Kidney tubule cell (primary cell): ENCODE results near the gene SCYGR3.

Experiments used
- DNase-seq: peaks from one replicate; pipeline ENCODE4 v3.0.0-alpha.2; 2018; ENCODE audit warnings: low spot score

SCYGR3 gene

DNA sequence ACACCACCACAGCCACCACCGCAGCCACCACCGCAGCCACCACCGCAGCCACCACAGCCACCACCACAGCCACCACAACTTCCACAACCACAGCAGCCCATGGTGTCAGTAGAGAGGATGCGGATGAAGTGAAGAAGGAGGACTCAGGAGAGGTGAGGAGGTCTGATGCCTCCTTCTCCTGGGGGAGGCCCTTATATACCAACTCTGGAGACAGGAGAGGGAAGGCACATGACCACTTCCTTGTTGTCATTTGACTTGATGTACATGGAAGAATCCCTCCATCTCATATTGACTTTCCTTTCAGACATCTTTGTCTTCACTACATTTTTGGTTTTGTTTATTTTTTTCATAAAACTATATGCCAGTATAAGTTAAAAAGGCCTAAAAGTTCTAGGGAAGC, at the start of gene SCYGR3:
Gene SCYGR3, minus strand, starts transcription at position 101 of the 400 bp plus-strand sequence. Its CDS starts 0 bp downstream, at position 101.
- DNase-seq: no peak

GRCh38 chr2:227661827-227662226, 47.2 kb upstream of the SCYGR3 start:
- no peak for DNase-seq

- no peak for DNase-seq
These were observed 46.5 kb upstream of the SCYGR3 start for GRCh38 chr2:227661025-227661649.

DNA sequence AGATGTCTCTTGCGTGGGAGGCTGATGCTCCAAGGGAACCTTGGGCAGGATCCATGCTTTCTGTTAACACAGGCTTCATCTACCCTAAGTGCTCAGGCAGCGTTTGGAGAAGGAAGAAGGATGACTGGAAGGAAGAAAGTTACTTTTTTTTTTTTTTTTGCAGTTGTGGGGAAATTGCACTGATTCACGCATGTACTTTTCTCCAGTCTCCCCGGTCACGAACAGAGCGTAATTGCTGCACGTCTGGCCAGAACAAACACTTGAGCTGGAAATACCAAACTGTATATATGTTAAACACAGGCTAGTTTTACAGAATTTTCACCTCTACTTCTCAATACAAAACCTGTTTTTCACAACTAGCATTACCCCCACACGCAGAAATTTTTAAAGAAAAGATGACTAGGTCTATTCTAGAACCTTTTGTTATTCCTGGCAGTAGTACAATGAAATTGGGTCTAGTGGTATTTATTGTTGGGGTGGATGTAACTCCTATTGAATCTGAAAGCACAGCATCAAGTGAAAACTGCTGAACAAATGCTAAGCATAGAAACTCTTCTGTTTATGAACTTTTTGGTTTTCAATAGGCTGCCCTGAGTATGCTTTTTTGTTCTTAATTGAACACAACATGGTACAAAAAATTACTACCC, 42.7 kb upstream of the SCYGR3 start:
- DNase-seq: no peak

- DNase-seq: peak; percentile 88
These were observed 40.8 kb upstream of the SCYGR3 start for GRCh38 chr2:227655454-227655853.

GRCh38 chr2:227654426-227654825, 39.8 kb upstream of the SCYGR3 start:
- no peak for DNase-seq

GRCh38 chr2:227653419-227653818, 38.8 kb upstream of the SCYGR3 start:
- DNase-seq: peak; percentile 3

- DNase-seq: no peak
These were observed 29.4 kb upstream of the SCYGR3 start for GRCh38 chr2:227643990-227644551.

- no peak for DNase-seq
These were observed 28.0 kb upstream of the SCYGR3 start for GRCh38 chr2:227642656-227643055.

- DNase-seq: no peak
These were observed 19.6 kb upstream of the SCYGR3 start for GRCh38 chr2:227634201-227634600.

- peak; percentile 28 for DNase-seq
These were observed 18.2 kb upstream of the SCYGR3 start for GRCh38 chr2:227632827-227633226.

- no peak for DNase-seq
These were observed 15.7 kb upstream of the SCYGR3 start for GRCh38 chr2:227630322-227630721.

GRCh38 chr2:227629435-227629834, 14.8 kb upstream of the SCYGR3 start:
- no peak for DNase-seq

DNA sequence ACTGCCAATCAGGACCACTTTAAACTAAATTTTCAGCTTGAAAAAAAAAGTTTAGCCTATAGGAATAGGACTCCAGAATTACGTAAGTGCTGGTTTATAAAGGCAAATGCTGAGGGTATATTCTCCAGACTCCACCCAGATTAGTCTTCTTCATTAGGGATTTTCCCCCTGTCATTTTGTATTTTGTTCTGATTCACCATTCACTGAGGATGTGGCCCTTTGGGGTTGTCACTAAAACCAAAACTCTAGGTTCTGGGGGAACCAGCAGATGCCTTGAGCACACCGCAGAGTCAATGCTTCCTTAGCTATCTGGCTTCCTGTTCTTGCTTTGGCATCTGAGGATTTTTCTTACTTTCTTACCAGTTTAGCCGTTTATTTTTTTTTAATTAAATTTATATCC, 13.1 kb upstream of the SCYGR3 start:
- no peak for DNase-seq

DNA sequence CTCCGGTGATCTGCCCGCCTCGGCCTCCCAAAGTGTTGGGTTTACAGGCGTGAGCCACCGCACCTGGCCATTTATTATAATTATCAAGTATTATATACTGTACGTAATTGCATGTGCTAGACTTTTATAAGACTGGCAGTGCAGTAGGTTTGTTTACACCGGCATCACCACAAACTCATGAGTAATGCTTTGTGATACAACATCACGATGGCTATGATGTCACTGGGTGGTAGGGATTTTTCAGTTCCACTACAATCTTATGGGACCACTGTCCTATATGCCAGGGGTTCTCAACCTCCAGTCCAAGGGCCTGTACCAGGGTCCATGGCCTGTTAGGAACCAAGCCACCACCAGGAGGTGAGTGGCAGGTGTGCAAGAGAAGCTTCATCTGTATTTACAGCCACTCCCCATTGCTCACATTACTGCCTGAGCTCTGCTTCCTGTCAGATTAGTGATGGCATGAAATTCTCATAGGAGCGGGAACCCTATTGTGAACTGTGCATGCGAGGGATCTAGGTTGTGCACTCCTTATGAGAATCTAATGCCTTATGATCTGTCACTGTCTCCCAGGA, 12.0 kb upstream of the SCYGR3 start:
- DNase-seq: no peak

GRCh38 chr2:227625420-227625819, 10.8 kb upstream of the SCYGR3 start:
- DNase-seq: no peak

DNA sequence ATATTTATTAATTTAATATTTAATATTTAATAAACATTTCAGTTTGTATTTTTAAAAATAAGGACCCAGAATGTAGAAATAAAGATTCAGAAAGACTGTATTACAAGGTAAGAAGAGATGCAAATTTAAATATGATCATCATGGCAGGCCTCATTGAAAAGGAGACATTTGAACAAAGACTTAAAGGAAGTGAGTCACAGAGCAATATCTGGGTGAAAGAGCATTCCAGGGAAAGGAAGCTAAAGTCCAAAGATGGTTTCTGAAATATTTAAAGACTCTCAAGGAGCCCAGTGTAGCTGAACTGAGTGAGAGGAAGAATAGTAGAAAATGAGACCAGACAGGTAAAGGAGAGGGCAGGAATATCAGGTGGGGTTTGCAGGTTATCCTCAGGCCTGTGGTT, 8.6 kb upstream of the SCYGR3 start:
- peak; percentile 77 for DNase-seq

DNA sequence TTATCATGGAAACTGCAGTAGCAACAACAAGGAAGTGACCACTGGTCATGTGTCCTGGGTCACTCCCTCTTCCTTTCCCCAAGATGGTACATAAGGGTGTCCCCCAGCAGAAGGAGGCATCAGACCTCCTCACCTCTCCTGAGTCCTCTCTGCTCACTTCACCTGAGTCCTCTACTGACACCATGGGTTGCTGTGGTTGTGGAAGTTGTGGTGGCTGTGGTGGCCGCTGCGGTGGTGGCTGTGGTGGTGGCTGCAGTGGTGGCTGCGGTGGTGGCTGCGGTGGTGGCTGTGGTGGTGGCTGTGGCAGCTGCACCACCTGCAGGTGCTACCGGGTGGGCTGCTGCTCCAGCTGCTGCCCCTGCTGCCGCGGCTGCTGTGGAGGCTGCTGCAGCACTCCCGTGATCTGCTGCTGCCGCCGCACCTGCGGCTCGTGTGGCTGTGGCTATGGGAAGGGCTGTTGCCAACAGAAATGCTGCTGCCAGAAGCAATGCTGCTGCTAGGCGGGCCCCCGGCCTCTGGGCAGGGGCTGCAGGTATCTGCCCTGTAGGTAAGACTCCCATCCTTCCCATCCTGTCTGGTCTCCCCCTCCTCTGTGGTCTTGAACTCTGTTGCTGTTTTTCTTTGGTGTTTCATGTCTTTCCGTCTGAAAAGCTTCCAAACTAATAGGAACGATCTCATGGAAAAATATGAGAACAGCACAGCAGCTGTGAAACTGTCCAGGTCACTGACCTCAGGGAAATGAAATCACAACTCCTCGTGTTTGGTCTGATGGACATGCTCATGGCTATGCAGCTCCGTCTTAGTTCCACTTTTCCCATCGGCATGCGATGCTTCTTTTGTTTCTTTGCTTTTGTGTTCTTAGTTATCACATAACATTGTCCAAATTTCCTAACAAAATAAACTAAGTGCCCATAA, 2.9 kb upstream of the SCYGR3 start, which contains the start of gene SCYGR4:
Gene SCYGR4, plus strand, starts transcription at position 183 of the 915 bp plus-strand sequence. Its CDS starts 0 bp downstream, at position 183.
- DNase-seq: no peak

DNA sequence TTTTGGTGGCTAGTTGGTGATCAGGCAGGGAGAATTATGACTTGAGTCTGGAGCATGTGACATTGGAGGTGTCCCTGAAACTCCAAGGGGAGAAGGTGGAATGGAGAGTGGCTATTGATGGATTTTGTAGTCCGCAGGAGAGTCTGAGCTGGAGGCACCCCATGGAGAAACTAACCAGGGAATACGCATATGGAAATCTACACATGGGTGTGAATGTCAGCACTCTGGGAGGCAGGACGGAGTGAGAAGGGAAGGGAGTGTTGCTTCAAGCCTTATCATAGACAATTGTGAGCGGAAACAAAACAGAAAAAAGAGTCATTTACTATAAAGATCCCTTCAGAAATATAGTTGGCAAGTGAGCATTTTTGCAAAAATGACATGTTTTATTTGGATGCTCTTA, 2.0 kb upstream of the SCYGR3 start:
- DNase-seq: no peak

DNA sequence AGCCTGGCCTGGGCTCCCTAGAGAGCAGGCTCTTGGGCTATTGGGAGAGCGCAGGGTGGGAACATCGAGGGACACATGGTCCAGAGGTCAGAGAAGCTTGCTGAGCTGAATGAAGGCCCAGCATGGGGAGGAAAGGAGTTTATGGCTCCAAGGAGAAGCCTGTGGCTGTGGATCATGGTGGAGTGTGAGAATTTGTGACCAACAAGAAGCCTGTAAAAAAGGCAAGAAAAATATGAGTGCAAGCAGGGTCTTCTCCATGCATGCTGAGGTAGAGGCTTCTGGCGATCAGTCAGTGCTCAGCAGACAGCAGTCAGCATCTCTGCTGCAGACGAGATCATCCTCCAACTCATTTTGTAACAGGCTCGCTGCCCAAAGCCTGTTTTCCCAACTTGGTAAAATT, 1.3 kb upstream of the SCYGR3 start:
- DNase-seq: no peak

DNA sequence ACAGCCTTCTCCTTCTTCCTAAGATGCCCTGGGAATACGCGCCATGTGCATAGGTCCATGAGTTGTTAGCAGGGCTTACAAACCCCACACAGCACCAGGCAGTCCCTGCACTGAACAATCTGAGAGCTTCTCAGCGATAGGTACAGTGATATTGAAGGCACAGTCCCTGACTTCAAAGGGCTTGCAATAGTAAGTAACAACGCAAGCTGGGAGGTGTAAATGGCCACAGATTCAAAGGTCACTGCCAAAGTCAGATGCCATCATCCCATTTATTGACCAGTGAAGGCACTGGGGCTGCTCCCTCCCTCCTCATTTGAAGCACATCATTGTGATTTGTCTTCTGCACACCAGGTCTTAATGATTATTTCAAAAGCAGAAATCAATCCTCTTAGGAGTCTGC, 541 bp upstream of the SCYGR3 start:
- DNase-seq: no peak

GRCh38 chr2:227614246-227614645, 394 bp downstream of the SCYGR3 start:
- no peak for DNase-seq
